ENCODE measurements around the gene TNNT2.
A peak's percentile ranks its signal among the peaks of the same experiment; 100 is the strongest.

The TNNT2 gene

GRCh38 chr1:201404722-201405483 lies 27.4 kb upstream of the TNNT2 start:
- DNase-seq = no peak
- intact Hi-C loops (cut with DNase I) = no loop called here

GRCh38 chr1:201404055-201404454 lies 26.6 kb upstream of the TNNT2 start:
- DNase-seq = no peak
- intact Hi-C loops (cut with DNase I) = no loop called here

- intact Hi-C loops (cut with DNase I) = no loop called here
- no peak for DNase-seq
Observed at GRCh38 chr1:201403359-201403758, 25.9 kb upstream of the TNNT2 start.

- intact Hi-C loops (cut with DNase I) = no loop called here
- no peak for DNase-seq
Observed at GRCh38 chr1:201401700-201402099, 24.2 kb upstream of the TNNT2 start.

- intact Hi-C loops (cut with DNase I) = no loop called here
- DNase-seq = no peak
Observed at GRCh38 chr1:201400852-201401230, 23.4 kb upstream of the TNNT2 start.

- intact Hi-C loops (cut with DNase I) = no loop called here
- DNase-seq = no peak
Observed at GRCh38 chr1:201400212-201400851, 22.9 kb upstream of the TNNT2 start.

GRCh38 chr1:201399352-201400126 lies 22.1 kb upstream of the TNNT2 start:
- DNase-seq = peak in 4 of 42 donors; percentile 2 to 36 (median 16)
- intact Hi-C loops (cut with DNase I) = no loop called here

- DNase-seq = no peak
- intact Hi-C loops (cut with DNase I) = no loop called here
Observed at GRCh38 chr1:201399018-201399351, 21.5 kb upstream of the TNNT2 start, which contains the start of gene LAD1. Gene LAD1 (minus strand): TSS chr1:201399324. CDS start chr1:201399306, 18 bp downstream.

- intact Hi-C loops (cut with DNase I) = no loop called here
- no peak for DNase-seq
Observed at GRCh38 chr1:201397675-201398074, 20.2 kb upstream of the TNNT2 start.

- DNase-seq = peak in 2 of 42 donors; percentile 2 to 5
Observed at GRCh38 chr1:201396861-201397464, 19.5 kb upstream of the TNNT2 start.

GRCh38 chr1:201395936-201396335 lies 18.5 kb upstream of the TNNT2 start:
- DNase-seq = no peak
- intact Hi-C loops (cut with DNase I) = no loop called here

More at GRCh38 chr1:201396861-201397464, 19.5 kb upstream of the TNNT2 start:
- intact Hi-C loops (cut with DNase I) = no loop called here

- no peak for DNase-seq
- intact Hi-C loops (cut with DNase I) = no loop called here
Observed at GRCh38 chr1:201394591-201394990, 17.1 kb upstream of the TNNT2 start.

- no peak for DNase-seq
- intact Hi-C loops (cut with DNase I) = no loop called here
Observed at GRCh38 chr1:201393076-201393475, 15.6 kb upstream of the TNNT2 start.

- intact Hi-C loops (cut with DNase I) = no loop called here
- DNase-seq = no peak
Observed at GRCh38 chr1:201391651-201392511, 14.4 kb upstream of the TNNT2 start.

- intact Hi-C loops (cut with DNase I) = no loop called here
- DNase-seq = no peak
Observed at GRCh38 chr1:201391225-201391624, 13.7 kb upstream of the TNNT2 start.

GRCh38 chr1:201389051-201389450 lies 11.6 kb upstream of the TNNT2 start:
- intact Hi-C loops (cut with DNase I) = no loop called here
- no peak for DNase-seq

- intact Hi-C loops (cut with DNase I) = no loop called here
Observed at GRCh38 chr1:201386208-201386607, 8.7 kb upstream of the TNNT2 start.

GRCh38 chr1:201385299-201385891 lies 7.9 kb upstream of the TNNT2 start:
- DNase-seq = peak in 39 of 42 donors; percentile 9 to 76 (median 38)

More at GRCh38 chr1:201386208-201386607, 8.7 kb upstream of the TNNT2 start:
- DNase-seq = no peak

More at GRCh38 chr1:201385299-201385891, 7.9 kb upstream of the TNNT2 start:
- intact Hi-C loops (cut with DNase I) = no loop called here

Measured in head of caudate nucleus (tissue), 42 donors.